ENCODE results near the gene GAST.

Gene GAST

GRCh38 chr17:41741709-41742108, 29.6 kb downstream of the GAST start:
- no peak for DNase-seq (ENCODE audit: low read depth)

GRCh38 chr17:41748275-41748674, 36.1 kb downstream of the GAST start:
- DNase-seq (ENCODE audit: low read depth) = no peak

- DNase-seq (ENCODE audit: low read depth) = no peak
These were observed 38.7 kb downstream of the GAST start for GRCh38 chr17:41750862-41751261.

- no peak for DNase-seq (ENCODE audit: low read depth)
These were observed 39.2 kb downstream of the GAST start for GRCh38 chr17:41751288-41751687.

- DNase-seq (ENCODE audit: low read depth) = no peak
These were observed 41.9 kb downstream of the GAST start for GRCh38 chr17:41754066-41754465.

GRCh38 chr17:41758601-41759000, 46.5 kb downstream of the GAST start:
- DNase-seq (ENCODE audit: low read depth) = no peak

- DNase-seq (ENCODE audit: low read depth) = no peak
These were observed 48.7 kb downstream of the GAST start for GRCh38 chr17:41760878-41761277.

GRCh38 chr17:41762391-41762790, 50.3 kb downstream of the GAST start:
- DNase-seq (ENCODE audit: low read depth) = no peak

- DNase-seq (ENCODE audit: low read depth) = no peak
These were observed 50.7 kb downstream of the GAST start for GRCh38 chr17:41762841-41763240.

- DNase-seq (ENCODE audit: low read depth) = no peak
These were observed 51.2 kb downstream of the GAST start for GRCh38 chr17:41763327-41763726.
